ENCODE results near the gene DDB1. TPM values are rescaled to one million over a fixed set of nuclear protein-coding genes. Genes with fewer than 3 reads are reported as not detected.

Gene DDB1
- total RNA-seq, 2 experiments from 2014 or later: 140 to 147 TPM

GRCh38 chr11:61370349-61371005, 37.6 kb upstream of the DDB1 start:
- ChIA-PET CTCF (interaction anchor here (1.5 kb wide), 1 partner anchor 15 kb away, joined by 6 read pairs; no protein-coding TSS in a partner anchor), POLR2A (interaction anchor here (1.0 to 1.7 kb wide), 2 partner anchors 8 to 10 kb away, joined by 5 read pairs; partner anchors contain the start of genes CYB561A3 and TMEM138)
- H3K4me3 Mint-ChIP-seq: no peak overlapping the region
- H3K4me1 Mint-ChIP-seq (ENCODE audit: low read depth): no peaks in the 10 kb centered on the region
- intact Hi-C loops (cut with DNase I, micrococcal nuclease): no loop called here
- no peaks in the 10 kb centered on the region for H3K4me1 ChIP-seq (ENCODE audit: insufficient read depth, low read length)
- peaks cover 56% of the 10 kb centered on the region for H3K36me3 Mint-ChIP-seq (ENCODE audit: low read depth)
- no peak overlapping the region for H3K27ac Mint-ChIP-seq
- TF ChIP-seq CTCF (IDR thresholded peaks at IDR 0.05): no peak
- ATAC-seq (ENCODE audit: poor library complexity) (no peak), DNase-seq (no peak)
- H3K36me3 ChIP-seq (ENCODE audit: insufficient read depth, low read length): peaks cover 47% of the 10 kb centered on the region
- no peak overlapping the region for H3K27ac ChIP-seq (ENCODE audit: low read depth in 1 of 2, low read length in 2 of 2)
- H3K4me3 ChIP-seq (ENCODE audit: low read length): no peak overlapping the region
- no peaks in the 10 kb centered on the region for H3K27me3 Mint-ChIP-seq
- no peaks in the 10 kb centered on the region for H3K27me3 ChIP-seq (ENCODE audit: control insufficient read depth in 1 of 2, insufficient read depth in 2 of 2, low read length in 2 of 2)
- no peaks in the 10 kb centered on the region for H3K9me3 ChIP-seq (ENCODE audit: control insufficient read depth in 1 of 2, insufficient read depth in 1 of 2, low read length in 2 of 2)
- no peaks in the 10 kb centered on the region for H3K9me3 Mint-ChIP-seq

- H3K4me1 Mint-ChIP-seq (ENCODE audit: low read depth): no peaks in the 10 kb centered on the region
- no peaks in the 10 kb centered on the region for H3K27me3 Mint-ChIP-seq
- Histone ChIP-seq H3K4me1 (ENCODE audit: insufficient read depth, low read length) (no peaks in the 10 kb centered on the region), H3K36me3 (ENCODE audit: insufficient read depth, low read length) (peaks cover 54% of the 10 kb centered on the region), H3K4me3 (ENCODE audit: low read length) (no peak overlapping the region), H3K27me3 (ENCODE audit: control insufficient read depth in 1 of 2, insufficient read depth in 2 of 2, low read length in 2 of 2) (no peaks in the 10 kb centered on the region), H3K9me3 (ENCODE audit: control insufficient read depth in 1 of 2, insufficient read depth in 1 of 2, low read length in 2 of 2) (no peaks in the 10 kb centered on the region), H3K27ac (ENCODE audit: low read depth in 1 of 2, low read length in 2 of 2) (no peak overlapping the region)
- ChIA-PET POLR2A (interaction anchor here (1.1 to 1.7 kb wide), 2 partner anchors 8 to 16 kb away, joined by 3 to 5 read pairs; partner anchors contain the start of genes CYB561A3 and TMEM138), CTCF (interaction anchor here (1.5 to 2.0 kb wide), 2 partner anchors 16 to 33 kb away, joined by 6 read pairs; no protein-coding TSS in a partner anchor)
- ATAC-seq (ENCODE audit: poor library complexity) (no peak), DNase-seq (no peak)
- H3K4me3 Mint-ChIP-seq: no peak overlapping the region
- peaks cover 52% of the 10 kb centered on the region for H3K36me3 Mint-ChIP-seq (ENCODE audit: low read depth)
- no peak for TF ChIP-seq CTCF (IDR thresholded peaks at IDR 0.05)
- intact Hi-C loops (cut with DNase I, micrococcal nuclease): loop anchor here in 1 of 2 experiments (10.0 kb wide), 1 partner anchor 465 kb away; the partner anchor contains the start of gene PRPF19
- no peaks in the 10 kb centered on the region for H3K9me3 Mint-ChIP-seq
- no peak overlapping the region for H3K27ac Mint-ChIP-seq
These were observed 36.8 kb upstream of the DDB1 start for GRCh38 chr11:61369372-61370348.

GRCh38 chr11:61368646-61369045, 35.7 kb upstream of the DDB1 start:
- no peaks in the 10 kb centered on the region for H3K9me3 ChIP-seq (ENCODE audit: control insufficient read depth in 1 of 2, insufficient read depth in 1 of 2, low read length in 2 of 2)
- Mint-ChIP-seq H3K9me3 (no peaks in the 10 kb centered on the region), H3K27me3 (no peaks in the 10 kb centered on the region), H3K27ac (no peak overlapping the region), H3K4me1 (ENCODE audit: low read depth) (peaks cover 3% of the 10 kb centered on the region), H3K4me3 (no peak overlapping the region), H3K36me3 (ENCODE audit: low read depth) (peaks cover 61% of the 10 kb centered on the region)
- no peak overlapping the region for H3K27ac ChIP-seq (ENCODE audit: low read depth in 1 of 2, low read length in 2 of 2)
- ChIA-PET POLR2A (no interaction called here), CTCF (interaction anchor here (2.0 kb wide), 1 partner anchor 32 kb away, joined by 6 read pairs; no protein-coding TSS in a partner anchor)
- DNase-seq (no peak), ATAC-seq (ENCODE audit: poor library complexity) (no peak)
- intact Hi-C loops (cut with DNase I, micrococcal nuclease): loop anchor here in 1 of 2 experiments (10.0 kb wide), 1 partner anchor 464 kb away; the partner anchor contains the start of gene PRPF19
- TF ChIP-seq CTCF (IDR thresholded peaks at IDR 0.05): no peak
- H3K36me3 ChIP-seq (ENCODE audit: insufficient read depth, low read length): peaks cover 64% of the 10 kb centered on the region
- peaks cover under 1% of the 10 kb centered on the region for H3K4me1 ChIP-seq (ENCODE audit: insufficient read depth, low read length)
- H3K4me3 ChIP-seq (ENCODE audit: low read length): no peak overlapping the region
- no peaks in the 10 kb centered on the region for H3K27me3 ChIP-seq (ENCODE audit: control insufficient read depth in 1 of 2, insufficient read depth in 2 of 2, low read length in 2 of 2)

All from CD4-positive, alpha-beta T cell (primary cell).